Breast epithelium (tissue), 3 donors: ENCODE data around the gene SPEN.

Experiments used
- POLR2A ChIP-seq: fragments of 450-650 bp; IDR thresholded peaks from one replicate; pipeline ENCODE4 v1.6.1; 2016; ENCODE audit warnings: antibody characterized with exemption, mild to moderate bottlenecking, moderate library complexity
- TF ChIP-seq, protein P1 (sequence below), 3 donors: fragments of 450-650 bp; IDR thresholded peaks; one replicate each; pipeline ENCODE4 v1.5.1; 2016 to 2017; ENCODE audit warnings: antibody characterized with exemption in 3 of 3, mild to moderate bottlenecking in 3 of 3, moderate library complexity in 3 of 3

DNA sequence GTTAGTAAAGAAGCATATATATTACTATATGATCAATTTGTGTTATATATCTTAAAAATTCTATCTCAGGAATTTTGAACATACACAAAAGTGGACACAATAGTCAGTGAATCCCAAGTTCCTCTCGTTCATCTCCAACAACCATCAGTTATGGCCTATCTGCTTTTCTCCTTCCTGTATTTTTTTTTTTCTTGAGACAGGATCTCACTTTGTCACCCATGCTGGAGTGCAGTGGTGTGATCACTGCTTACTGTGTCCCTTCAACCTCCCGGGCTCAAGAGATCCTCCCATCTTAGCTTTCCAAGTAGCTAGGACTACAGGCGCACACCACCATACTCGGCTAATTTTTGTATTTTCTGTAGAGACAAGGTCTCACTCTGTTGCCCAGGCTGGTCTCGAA is 9.4 kb downstream of the SPEN start:
- TF ChIP-seq POLR2A = no peak
- TF ChIP-seq, protein P1, sequence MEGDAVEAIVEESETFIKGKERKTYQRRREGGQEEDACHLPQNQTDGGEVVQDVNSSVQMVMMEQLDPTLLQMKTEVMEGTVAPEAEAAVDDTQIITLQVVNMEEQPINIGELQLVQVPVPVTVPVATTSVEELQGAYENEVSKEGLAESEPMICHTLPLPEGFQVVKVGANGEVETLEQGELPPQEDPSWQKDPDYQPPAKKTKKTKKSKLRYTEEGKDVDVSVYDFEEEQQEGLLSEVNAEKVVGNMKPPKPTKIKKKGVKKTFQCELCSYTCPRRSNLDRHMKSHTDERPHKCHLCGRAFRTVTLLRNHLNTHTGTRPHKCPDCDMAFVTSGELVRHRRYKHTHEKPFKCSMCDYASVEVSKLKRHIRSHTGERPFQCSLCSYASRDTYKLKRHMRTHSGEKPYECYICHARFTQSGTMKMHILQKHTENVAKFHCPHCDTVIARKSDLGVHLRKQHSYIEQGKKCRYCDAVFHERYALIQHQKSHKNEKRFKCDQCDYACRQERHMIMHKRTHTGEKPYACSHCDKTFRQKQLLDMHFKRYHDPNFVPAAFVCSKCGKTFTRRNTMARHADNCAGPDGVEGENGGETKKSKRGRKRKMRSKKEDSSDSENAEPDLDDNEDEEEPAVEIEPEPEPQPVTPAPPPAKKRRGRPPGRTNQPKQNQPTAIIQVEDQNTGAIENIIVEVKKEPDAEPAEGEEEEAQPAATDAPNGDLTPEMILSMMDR (IDR thresholded peaks at IDR 0.05) = no peak
